ENCODE data around the gene CD244. TPM values are rescaled to one million over a fixed set of nuclear protein-coding genes. Genes with fewer than 3 reads are reported as not detected.

The CD244 gene
- total and polyA plus RNA-seq, 2 donors (not counting 3 experiments of a cell fraction or from before 2014, with no cell fraction given), result not detected

- Histone ChIP-seq H3K27me3 (ENCODE audit: control insufficient read depth in 2 of 2, insufficient read depth in 2 of 2, low read length in 2 of 2) (no peaks in the 10 kb centered on the region), H3K4me2 (ENCODE audit: insufficient read depth, low read length) (no peak overlapping the region), H3K79me2 (ENCODE audit: control insufficient read depth, insufficient read depth, low read length) (no peaks in the 10 kb centered on the region), H4K20me1 (replicated peaks; ENCODE audit: control insufficient read depth, extremely low read depth, insufficient read depth, low read length) (no peaks in the 10 kb centered on the region), H2AFZ (ENCODE audit: low read depth, low read length) (no peak overlapping the region), H3K27ac (ENCODE audit: insufficient read depth, low read depth, low read length) (no peak overlapping the region), H3K36me3 (ENCODE audit: control insufficient read depth in 2 of 2, extremely low read depth in 1 of 2, insufficient read depth in 2 of 2, low read length in 2 of 2) (no peaks in the 10 kb centered on the region), H3K4me1 (ENCODE audit: control insufficient read depth, extremely low read depth, insufficient read depth, low read length) (no peaks in the 10 kb centered on the region), H3K9ac (replicated peaks; ENCODE audit: extremely low read depth, insufficient read depth, low read length) (no peak overlapping the region), H3K4me3 (replicated peaks in 1 of 3; ENCODE audit: insufficient read depth in 1 of 3, low read depth in 1 of 3, low read length in 3 of 3) (no peak overlapping the region), H3K9me3 (replicated peaks; ENCODE audit: control insufficient read depth, insufficient read depth, low read length) (no peaks in the 10 kb centered on the region), H3K9me1 (replicated peaks; ENCODE audit: control insufficient read depth, extremely low read depth, insufficient read depth, low read length) (no peaks in the 10 kb centered on the region)
- dilution Hi-C loops (cut with MboI; ENCODE audit: extremely low pct_ligation_motif_present, low sequenced_read_pairs), result no loop called here
- FAIRE-seq (no peak), DNase-seq (ENCODE audit: low read depth, low spot score) (no peak)
- no TSS peak for BruUV-seq (replicated peaks)
- CTCF ChIA-PET, result interaction anchor here (0.7 to 0.9 kb wide), 3 partner anchors 19 to 59 kb away, joined by 3 to 4 read pairs (median 3); no protein-coding TSS in a partner anchor
- TF ChIP-seq MAX (IDR thresholded peaks at IDR 0.05; ENCODE audit: insufficient read depth, insufficient read length) (no peak), MYC (IDR thresholded peaks at IDR 0.05; ENCODE audit: low read depth, low read length) (no peak), FOS (IDR thresholded peaks at IDR 0.05; ENCODE audit: borderline replicate concordance, insufficient read depth, low read length) (no peak), JUN (IDR thresholded peaks at IDR 0.05; ENCODE audit: borderline replicate concordance, insufficient read depth, insufficient read length, low read depth) (no peak), GATA2 (IDR thresholded peaks at IDR 0.05; ENCODE audit: insufficient read depth, insufficient read length, low read depth, low read length) (no peak)
- intact Hi-C loops (cut with micrococcal nuclease), result no loop called here
- POLR2A ChIA-PET, result no interaction called here
Measured at GRCh38 chr1:160853754-160854153, 8.9 kb downstream of the CD244 start.

GRCh38 chr1:160853014-160853413, 9.7 kb downstream of the CD244 start:
- intact Hi-C loops (cut with micrococcal nuclease) (no loop called here), dilution Hi-C loops (cut with MboI; ENCODE audit: extremely low pct_ligation_motif_present, low sequenced_read_pairs) (no loop called here)
- H3K27me3 ChIP-seq (ENCODE audit: control insufficient read depth in 2 of 2, insufficient read depth in 2 of 2, low read length in 2 of 2), result no peaks in the 10 kb centered on the region
- no peaks in the 10 kb centered on the region for H4K20me1 ChIP-seq (replicated peaks; ENCODE audit: control insufficient read depth, extremely low read depth, insufficient read depth, low read length)
- H3K9ac ChIP-seq (replicated peaks; ENCODE audit: extremely low read depth, insufficient read depth, low read length), result no peak overlapping the region
- no peak overlapping the region for H3K4me2 ChIP-seq (ENCODE audit: insufficient read depth, low read length)
- H3K36me3 ChIP-seq (ENCODE audit: control insufficient read depth in 2 of 2, extremely low read depth in 1 of 2, insufficient read depth in 2 of 2, low read length in 2 of 2), result no peaks in the 10 kb centered on the region
- DNase-seq (ENCODE audit: low read depth, low spot score) (no peak), FAIRE-seq (no peak)
- CTCF ChIA-PET, result interaction anchor here (0.7 to 0.9 kb wide), 3 partner anchors 18 to 58 kb away, joined by 3 to 4 read pairs (median 3); no protein-coding TSS in a partner anchor
- no peak overlapping the region for H2AFZ ChIP-seq (ENCODE audit: low read depth, low read length)
- no peaks in the 10 kb centered on the region for H3K4me1 ChIP-seq (ENCODE audit: control insufficient read depth, extremely low read depth, insufficient read depth, low read length)
- no peaks in the 10 kb centered on the region for H3K9me3 ChIP-seq (replicated peaks; ENCODE audit: control insufficient read depth, insufficient read depth, low read length)
- POLR2A ChIA-PET, result no interaction called here
- H3K79me2 ChIP-seq (ENCODE audit: control insufficient read depth, insufficient read depth, low read length), result no peaks in the 10 kb centered on the region
- no peak overlapping the region for H3K27ac ChIP-seq (ENCODE audit: insufficient read depth, low read depth, low read length)
- TF ChIP-seq MAX (IDR thresholded peaks at IDR 0.05; ENCODE audit: insufficient read depth, insufficient read length), result no peak
- TF ChIP-seq FOS (IDR thresholded peaks at IDR 0.05; ENCODE audit: borderline replicate concordance, insufficient read depth, low read length), result no peak
- no peak overlapping the region for H3K4me3 ChIP-seq (replicated peaks in 1 of 3; ENCODE audit: insufficient read depth in 1 of 3, low read depth in 1 of 3, low read length in 3 of 3)
- BruUV-seq (replicated peaks), result no TSS peak
- no peaks in the 10 kb centered on the region for H3K9me1 ChIP-seq (replicated peaks; ENCODE audit: control insufficient read depth, extremely low read depth, insufficient read depth, low read length)

Measured in endothelial cell of umbilical vein (primary cell).